Thoracic aorta (tissue), 2 donors: Measurements from ENCODE around the gene CD84. TPM values are rescaled to one million over a fixed set of nuclear protein-coding genes. Genes with fewer than 3 reads are reported as not detected.
"Not testable (repeated sequence)": the region's sequence is repeated elsewhere in the genome, so short reads cannot be mapped to it uniquely, and the experiment has no call there.

Experiments
- ATAC-seq: fragments of 150-250 bp; one replicate; pipeline ENCODE4 v1.8.0; 2017; ENCODE audit warnings: low read depth; ENCODE audit not compliant: insufficient number of reproducible peaks, low FRiP score
- DNase-seq: peaks from one replicate; pipeline ENCODE4 v3.0.0-alpha.2; 2020; ENCODE audit warnings: low spot score
- H3K27ac ChIP-seq, 2 donors: fragments of 200-600 bp; sonication (generic); 1 replicate in 1 of 2; 2 replicates in 1 of 2; pipeline ENCODE4 v1.5.1; 2016; ENCODE audit warnings: mild to moderate bottlenecking in 2 of 2, moderate library complexity in 2 of 2
- H3K27me3 ChIP-seq: fragments of 200-600 bp; sonication (generic); replicated peaks from 2 replicates; pipeline ENCODE4 v1.6.0; 2016; ENCODE audit warnings: mild to moderate bottlenecking; ENCODE audit not compliant: insufficient read depth
- H3K36me3 ChIP-seq: fragments of 200-600 bp; sonication (generic); one replicate; pipeline ENCODE4 v1.5.1; 2016
- H3K4me1 ChIP-seq, 2 donors: fragments of 200-600 bp; sonication (generic); 1 replicate in 1 of 2; 2 replicates in 1 of 2; pipeline versions ENCODE4 v1.5.1 to v1.6.0; 2016; ENCODE audit warnings: low read depth in 2 of 2, mild to moderate bottlenecking in 1 of 2; ENCODE audit not compliant: control insufficient read depth in 1 of 2
- H3K4me3 ChIP-seq: fragments of 200-600 bp; sonication (generic); 2 replicates; pipeline ENCODE4 v1.5.1; 2016; ENCODE audit warnings: mild to moderate bottlenecking
- H3K9me3 ChIP-seq: fragments of 200-600 bp; sonication (generic); 2 replicates; pipeline ENCODE4 v1.5.1; 2016
- total RNA-seq, 2 donors: library from RNA; depleted of rRNA; stranded (reverse); fragments of >200 nt; gene quantifications; one replicate each; pipeline versions ENCODE4 v1.1.0 to v1.2.3, GENCODE V29; 2016
- TF ChIP-seq, protein P1 (sequence below): fragments of 200-600 bp; sonication (generic); IDR thresholded peaks from one replicate; pipeline ENCODE4 v1.5.1; 2019; ENCODE audit warnings: antibody characterized with exemption

CD84 gene
- total RNA-seq, 2 donors from 2014 or later: 11.6 to 12.7 TPM

DNA sequence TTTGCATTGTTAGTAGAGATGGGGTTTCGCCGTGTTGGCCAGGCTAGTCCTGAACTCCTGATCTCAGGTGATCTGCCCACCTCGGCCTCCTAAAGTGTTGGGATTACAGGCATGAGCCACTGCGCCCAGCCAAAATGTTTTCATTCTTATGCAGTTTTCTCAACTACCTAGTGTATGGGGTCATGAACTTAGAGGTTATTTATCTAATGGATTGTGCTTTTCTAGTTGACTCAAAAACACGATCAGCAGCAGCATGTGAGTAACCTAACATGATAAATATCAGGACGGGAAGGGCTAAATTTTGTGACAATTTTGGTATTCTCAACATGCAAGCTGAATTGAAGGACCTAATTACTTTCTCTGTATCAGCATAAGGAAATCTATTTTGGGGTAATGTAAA lies 9.2 kb upstream of the CD84 start:
- no peak overlapping the region for H3K27ac ChIP-seq
- H3K36me3 ChIP-seq: no peaks in the 10 kb centered on the region
- no peak for ATAC-seq
- DNase-seq: no peak
- H3K9me3 ChIP-seq: no peaks in the 10 kb centered on the region
- H3K27me3 ChIP-seq: no peaks in the 10 kb centered on the region
- TF ChIP-seq, protein P1, sequence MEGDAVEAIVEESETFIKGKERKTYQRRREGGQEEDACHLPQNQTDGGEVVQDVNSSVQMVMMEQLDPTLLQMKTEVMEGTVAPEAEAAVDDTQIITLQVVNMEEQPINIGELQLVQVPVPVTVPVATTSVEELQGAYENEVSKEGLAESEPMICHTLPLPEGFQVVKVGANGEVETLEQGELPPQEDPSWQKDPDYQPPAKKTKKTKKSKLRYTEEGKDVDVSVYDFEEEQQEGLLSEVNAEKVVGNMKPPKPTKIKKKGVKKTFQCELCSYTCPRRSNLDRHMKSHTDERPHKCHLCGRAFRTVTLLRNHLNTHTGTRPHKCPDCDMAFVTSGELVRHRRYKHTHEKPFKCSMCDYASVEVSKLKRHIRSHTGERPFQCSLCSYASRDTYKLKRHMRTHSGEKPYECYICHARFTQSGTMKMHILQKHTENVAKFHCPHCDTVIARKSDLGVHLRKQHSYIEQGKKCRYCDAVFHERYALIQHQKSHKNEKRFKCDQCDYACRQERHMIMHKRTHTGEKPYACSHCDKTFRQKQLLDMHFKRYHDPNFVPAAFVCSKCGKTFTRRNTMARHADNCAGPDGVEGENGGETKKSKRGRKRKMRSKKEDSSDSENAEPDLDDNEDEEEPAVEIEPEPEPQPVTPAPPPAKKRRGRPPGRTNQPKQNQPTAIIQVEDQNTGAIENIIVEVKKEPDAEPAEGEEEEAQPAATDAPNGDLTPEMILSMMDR: no peak
- no peak overlapping the region for H3K4me3 ChIP-seq
- H3K4me1 ChIP-seq: no peaks in the 10 kb centered on the region

- ATAC-seq: no peak
- H3K4me3 ChIP-seq: no peak overlapping the region
- TF ChIP-seq, protein P1: no peak
These were observed 5.5 kb upstream of the CD84 start for GRCh38 chr1:160584784-160585183.

DNA sequence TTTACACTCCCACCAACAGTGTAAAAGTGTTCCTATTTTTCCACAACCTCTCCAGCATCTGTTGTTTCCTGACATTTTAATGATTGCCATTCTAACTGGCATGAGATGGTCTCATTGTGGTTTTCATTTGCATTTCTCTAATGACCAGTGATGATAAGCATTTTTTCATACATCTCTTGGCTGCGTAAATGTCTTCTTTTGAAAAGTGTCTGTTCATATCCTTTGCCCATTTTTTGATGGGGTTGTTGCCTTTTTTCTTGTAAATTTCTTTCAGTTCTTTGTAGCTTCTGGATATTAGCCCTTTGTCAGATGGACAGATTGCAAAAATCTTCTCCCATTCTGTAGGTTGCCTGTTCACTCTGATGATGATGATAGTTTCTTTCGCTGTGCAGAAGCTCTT lies 3.7 kb upstream of the CD84 start:
- H3K4me3 ChIP-seq, H3K27me3 ChIP-seq, DNase-seq, ATAC-seq, H3K27ac ChIP-seq, H3K4me1 ChIP-seq, H3K9me3 ChIP-seq, H3K36me3 ChIP-seq: not testable (repeated sequence)

More at GRCh38 chr1:160584784-160585183, 5.5 kb upstream of the CD84 start:
- no peaks in the 10 kb centered on the region for H3K36me3 ChIP-seq
- H3K27ac ChIP-seq: no peak overlapping the region
- no peaks in the 10 kb centered on the region for H3K4me1 ChIP-seq
- H3K27me3 ChIP-seq: no peaks in the 10 kb centered on the region
- no peak for DNase-seq
- no peaks in the 10 kb centered on the region for H3K9me3 ChIP-seq

DNA sequence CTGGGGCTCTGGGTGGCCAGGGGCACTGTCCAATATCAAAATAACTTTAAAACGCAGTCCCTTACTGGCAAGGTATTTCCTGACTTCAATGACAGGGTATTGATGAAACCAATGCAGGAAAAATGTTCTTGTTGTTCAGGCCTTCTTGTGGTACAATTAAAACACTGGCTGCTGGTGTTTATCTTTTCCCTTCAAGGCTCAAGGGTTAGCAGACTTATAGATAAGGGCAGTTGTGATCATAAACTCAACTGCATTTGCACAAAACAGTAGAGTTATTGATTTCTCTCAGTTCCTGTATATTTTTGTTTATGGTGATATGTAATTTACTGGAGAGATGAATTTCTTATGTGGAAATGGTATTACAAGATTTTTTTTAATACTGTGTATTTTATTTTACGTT lies 2.7 kb upstream of the CD84 start:
- no peak for ATAC-seq
- Histone ChIP-seq H3K27me3 (no peaks in the 10 kb centered on the region), H3K36me3 (no peaks in the 10 kb centered on the region), H3K4me1 (no peaks in the 10 kb centered on the region), H3K9me3 (no peaks in the 10 kb centered on the region), H3K27ac (no peak overlapping the region), H3K4me3 (no peak overlapping the region)
- TF ChIP-seq, protein P1: no peak
- DNase-seq: no peak

- TF ChIP-seq, protein P1: no peak
These were observed 1.0 kb upstream of the CD84 start for GRCh38 chr1:160580221-160580812.

More at GRCh38 chr1:160580221-160580812, 1.0 kb upstream of the CD84 start:
- Histone ChIP-seq H3K4me1 (no peaks in the 10 kb centered on the region), H3K4me3 (no peak overlapping the region), H3K27me3 (no peaks in the 10 kb centered on the region), H3K27ac (no peak overlapping the region), H3K36me3 (no peaks in the 10 kb centered on the region), H3K9me3 (no peaks in the 10 kb centered on the region)
- ATAC-seq (no peak), DNase-seq (no peak)
